PC-9 (cell line): Measurements from ENCODE around the gene ACP1. TPM values are rescaled to one million over a fixed set of nuclear protein-coding genes. Genes with fewer than 3 reads are reported as not detected.

Experiments
- BruUV-seq: library from RNA; stranded (reverse); fragments of 400-500 nt; replicated peaks from 2 replicates; lab custom pipeline; 2021; lab: Mats Ljungman, UMichigan
- CTCF ChIA-PET: fragments of 300-600 bp; sonication (Branson Sonifier 250); formaldehyde crosslinking; loops from one replicate; lab custom pipeline; 2022; ENCODE audit warnings: antibody characterized with exemption; lab: Charles Lee
- POLR2A ChIA-PET: fragments of 300-600 bp; sonication (Branson Sonifier 250); formaldehyde crosslinking; loops from one replicate; lab custom pipeline; 2022; ENCODE audit warnings: antibody characterized with exemption; ENCODE audit not compliant: unreplicated experiment; lab: Charles Lee
- DNase-seq, 2 experiments: peaks; one replicate each; pipeline versions ENCODE4 v3.0.0 to v3.0.0-alpha.2; 2015 to 2022; ENCODE audit warnings: mixed read lengths in 1 of 2
- H2AFZ ChIP-seq: fragments of 200-600 bp; sonication (generic); 2 replicates; pipeline ENCODE4 v1.8.1; 2017; ENCODE audit warnings: antibody characterized with exemption
- H3F3A ChIP-seq: fragments of 200-600 bp; sonication (generic); 2 replicates; pipeline ENCODE4 v1.8.1; 2017; ENCODE audit warnings: antibody characterized with exemption, mild to moderate bottlenecking, low read depth; ENCODE audit not compliant: insufficient read depth
- H3K27ac ChIP-seq: fragments of 200-600 bp; sonication (generic); 2 replicates; pipeline ENCODE4 v1.6.1; 2016; ENCODE audit warnings: mixed run types
- H3K27me3 ChIP-seq: fragments of 200-600 bp; sonication (generic); 2 replicates; pipeline ENCODE4 v1.6.1; 2016; ENCODE audit warnings: low read depth, mixed run types; ENCODE audit not compliant: insufficient read depth
- H3K36me3 ChIP-seq: fragments of 200-600 bp; sonication (generic); 2 replicates; pipeline ENCODE4 v1.6.1; 2016; ENCODE audit warnings: low read depth, mixed run types
- H3K4me1 ChIP-seq: fragments of 200-600 bp; sonication (generic); replicated peaks from 2 replicates; pipeline ENCODE4 v1.6.1; 2016; ENCODE audit warnings: mixed run types; ENCODE audit not compliant: insufficient read depth
- H3K4me2 ChIP-seq: fragments of 200-600 bp; sonication (generic); 2 replicates; pipeline ENCODE4 v1.6.1; 2017; ENCODE audit warnings: mixed run types
- H3K4me3 ChIP-seq: fragments of 200-600 bp; sonication (generic); 2 replicates; pipeline ENCODE4 v1.6.1; 2016; ENCODE audit warnings: mixed run types
- H3K79me2 ChIP-seq: fragments of 200-600 bp; sonication (generic); 2 replicates; pipeline ENCODE4 v1.6.1; 2017; ENCODE audit warnings: low read depth, mixed run types
- H3K9me2 ChIP-seq: fragments of 200-600 bp; sonication (generic); 2 replicates; pipeline ENCODE4 v1.8.1; 2017; ENCODE audit warnings: mild to moderate bottlenecking; ENCODE audit not compliant: insufficient read depth
- H3K9me3 ChIP-seq: fragments of 200-600 bp; sonication (generic); 2 replicates; pipeline ENCODE4 v1.8.1; 2016; ENCODE audit warnings: low read depth; ENCODE audit not compliant: insufficient read depth
- H4K20me1 ChIP-seq: fragments of 200-600 bp; sonication (generic); 2 replicates; pipeline ENCODE4 v1.8.1; 2017; ENCODE audit not compliant: insufficient read depth
- CTCF ChIP-seq: fragments of 200-600 bp; sonication (generic); conservative IDR thresholded peaks from 2 replicates; pipeline ENCODE4 v1.6.1; 2017; ENCODE audit warnings: mixed run types, antibody characterized with exemption, mild to moderate bottlenecking, moderate library complexity
- EZH2 ChIP-seq: fragments of 200-600 bp; sonication (generic); IDR thresholded peaks from 2 replicates; pipeline ENCODE4 v1.8.0; 2017; ENCODE audit warnings: antibody characterized with exemption, low read depth
- intact Hi-C: fragments of 100-400 bp; cut with micrococcal nuclease; formaldehyde crosslinking; loops from one replicate; pipeline ENCODE4 v1.10.0; 2022; ENCODE audit not compliant: unreplicated experiment
- total RNA-seq: library from RNA; stranded (reverse); gene quantifications from 2 replicates; pipeline ENCODE4 v1.2.3, GENCODE V29; 2021

ACP1 gene
- total RNA-seq, 1 experiment from 2014 or later, result 115 TPM

GRCh38 chr2:295090-295489 is 30.3 kb downstream of the ACP1 start:
- ChIA-PET POLR2A (no interaction called here), CTCF (no interaction called here)
- Histone ChIP-seq H3K4me2 (no peak overlapping the region), H3K4me3 (no peak overlapping the region), H3K9me3 (no peaks in the 10 kb centered on the region), H3K36me3 (no peaks in the 10 kb centered on the region), H3K9me2 (no peaks in the 10 kb centered on the region), H3K27ac (no peak overlapping the region), H3K27me3 (peaks cover 28% of the 10 kb centered on the region), H4K20me1 (no peaks in the 10 kb centered on the region), H3F3A (no peaks in the 10 kb centered on the region), H2AFZ (no peak overlapping the region), H3K79me2 (no peaks in the 10 kb centered on the region), H3K4me1 (no peaks in the 10 kb centered on the region)
- DNase-seq, result no peak
- TF ChIP-seq CTCF, result no peak
- TF ChIP-seq EZH2, result no peak
- BruUV-seq, result no TSS peak
- intact Hi-C loops, result no loop called here

- no peaks in the 10 kb centered on the region for H3F3A ChIP-seq
- TF ChIP-seq EZH2 (no peak), CTCF (no peak)
- peaks cover 28% of the 10 kb centered on the region for H3K27me3 ChIP-seq
- no peak overlapping the region for H3K27ac ChIP-seq
- no peak overlapping the region for H3K4me3 ChIP-seq
- H3K9me2 ChIP-seq, result no peaks in the 10 kb centered on the region
- no peaks in the 10 kb centered on the region for H4K20me1 ChIP-seq
- H2AFZ ChIP-seq, result no peak overlapping the region
- H3K79me2 ChIP-seq, result no peaks in the 10 kb centered on the region
- no peaks in the 10 kb centered on the region for H3K4me1 ChIP-seq
- H3K36me3 ChIP-seq, result no peaks in the 10 kb centered on the region
- no TSS peak for BruUV-seq
- no peak for DNase-seq
- no peaks in the 10 kb centered on the region for H3K9me3 ChIP-seq
- H3K4me2 ChIP-seq, result no peak overlapping the region
- POLR2A ChIA-PET, result no interaction called here
- intact Hi-C loops, result no loop called here
- CTCF ChIA-PET, result no interaction called here
Measured at GRCh38 chr2:296354-296753, 31.6 kb downstream of the ACP1 start.

GRCh38 chr2:305366-305765 is 40.6 kb downstream of the ACP1 start:
- Histone ChIP-seq H3K4me2 (no peak overlapping the region), H4K20me1 (no peaks in the 10 kb centered on the region), H3K27ac (no peak overlapping the region), H3F3A (peaks cover 5% of the 10 kb centered on the region; the same call in 1 of the 2 replicates), H3K4me3 (no peak overlapping the region), H3K4me1 (no peaks in the 10 kb centered on the region), H3K36me3 (no peaks in the 10 kb centered on the region), H3K27me3 (no peaks in the 10 kb centered on the region), H3K9me3 (no peaks in the 10 kb centered on the region), H3K79me2 (no peaks in the 10 kb centered on the region), H3K9me2 (no peaks in the 10 kb centered on the region), H2AFZ (no peak overlapping the region)
- TF ChIP-seq CTCF, result no peak
- CTCF ChIA-PET, result no interaction called here
- DNase-seq, result no peak
- POLR2A ChIA-PET, result no interaction called here
- intact Hi-C loops, result no loop called here
- BruUV-seq, result no TSS peak
